K562 (cell line): ENCODE data around the gene GOSR1. TPM values are rescaled to one million over a fixed set of nuclear protein-coding genes. Genes with fewer than 3 reads are reported as not detected.

ENCODE experiments used
- ATAC-seq: fragments of 200-7000 bp; cut with Tn5 transposase; 3 replicates; pipeline ENCODE4 v1.9.1; 2020; ENCODE audit warnings: moderate library complexity
- BruUV-seq: library from RNA; stranded (reverse); fragments of 400-500 nt; replicated peaks from 2 replicates; lab custom pipeline; 2021; lab: Mats Ljungman, UMichigan
- CTCF ChIA-PET: fragments of 300-600 bp; formaldehyde crosslinking; extraction: SDS; loops from one replicate; lab custom pipeline; 2021; ENCODE audit warnings: low intra/inter-chr PET ratio; lab: Yijun Ruan, JAX
- POLR2A ChIA-PET: fragments of 300-600, 350-650 bp; sonication (Branson Sonifier 250); formaldehyde crosslinking; extraction: SDS; loops from one replicate; lab custom pipeline; 2021; ENCODE audit warnings: antibody characterized with exemption, inconsistent platforms; lab: Yijun Ruan, JAX
- DNase-seq, 4 experiments: peaks; one replicate each; pipeline versions ENCODE4 v3.0.0 to v3.0.0-alpha.2; 2011 to 2018; ENCODE audit warnings: low spot score in 3 of 4, mixed read lengths in 3 of 4; ENCODE audit errors: extremely low read depth in 1 of 4
- FAIRE-seq: peaks from 2 replicates; lab custom pipeline; 2011; peaks lifted over from hg19 to GRCh38; lab: Jason Lieb, UNC
- H2AFZ ChIP-seq: 2 replicates; pipeline ENCODE4 v1.6.0; 2011; ENCODE audit warnings: low read depth, low read length, control low read depth, inconsistent platforms
- H3K27ac ChIP-seq: fragments of 200-600 bp; 3 replicates; pipeline ENCODE4 v1.8.0; 2011; ENCODE audit warnings: low read depth, mild to moderate bottlenecking, control low read depth, inconsistent platforms, low read length, moderate library complexity, mixed read lengths; ENCODE audit errors: extremely low read depth
- H3K27me3 ChIP-seq, 2 experiments: fragments of 300-600 bp in 1 of 2; 2 replicates in 1 of 2; 3 replicates in 1 of 2; pipeline versions ENCODE4 v1.6.0 to v1.8.0; 2011; ENCODE audit warnings: inconsistent platforms in 2 of 2, low read length in 2 of 2, mild to moderate bottlenecking in 1 of 2, mixed read lengths in 1 of 2, moderate library complexity in 1 of 2; ENCODE audit not compliant: control insufficient read depth in 2 of 2, insufficient read depth in 2 of 2
- H3K36me3 ChIP-seq: fragments of 300-600 bp; 3 replicates; pipeline ENCODE4 v1.8.0; 2011; ENCODE audit warnings: mild to moderate bottlenecking, low read length, inconsistent platforms; ENCODE audit not compliant: control insufficient read depth, insufficient read depth
- H3K4me1 ChIP-seq, 2 experiments: fragments of 200-600 bp in 1 of 2; replicated peaks in 1 of 2; 2 replicates in 1 of 2; 3 replicates in 1 of 2; pipeline versions ENCODE4 v1.5.1 to v1.8.0; 2011; ENCODE audit warnings: inconsistent platforms in 2 of 2, low read length in 2 of 2, mild to moderate bottlenecking in 1 of 2, mixed read lengths in 1 of 2, moderate library complexity in 1 of 2; ENCODE audit not compliant: control insufficient read depth in 2 of 2, insufficient read depth in 2 of 2
- H3K4me2 ChIP-seq: 2 replicates; pipeline ENCODE4 v1.6.1; 2011; ENCODE audit warnings: low read length, control low read depth, inconsistent platforms, mixed read lengths; ENCODE audit not compliant: insufficient read depth
- H3K4me3 ChIP-seq: fragments of 200-600 bp; sonication (generic), shearing (Covaris generic); 2 replicates; pipeline ENCODE4 v1.5.1; 2016; ENCODE audit warnings: control low read depth, inconsistent platforms
- H3K79me2 ChIP-seq: fragments of 200-600 bp; 3 replicates; pipeline ENCODE4 v1.8.0; 2011; ENCODE audit warnings: low read length, inconsistent platforms; ENCODE audit not compliant: control insufficient read depth, insufficient read depth
- H3K9ac ChIP-seq, 2 experiments: 2 replicates each; pipeline versions ENCODE4 v1.6.0 to v1.6.1; 2011; ENCODE audit warnings: low read depth in 2 of 2, low read length in 2 of 2, control low read depth in 1 of 2, inconsistent platforms in 1 of 2, mild to moderate bottlenecking in 1 of 2, mixed read lengths in 1 of 2; ENCODE audit not compliant: insufficient read depth in 1 of 2
- H3K9me1 ChIP-seq: one replicate; pipeline ENCODE4 v1.6.0; 2011; ENCODE audit warnings: inconsistent platforms, mild to moderate bottlenecking, low read length, moderate library complexity; ENCODE audit not compliant: control insufficient read depth, insufficient read depth
- H3K9me3 ChIP-seq: replicated peaks from 2 replicates; pipeline ENCODE4 v1.5.1; 2011; ENCODE audit warnings: low read depth, low read length, inconsistent platforms; ENCODE audit not compliant: control insufficient read depth, insufficient read depth
- H4K20me1 ChIP-seq: replicated peaks from 2 replicates; pipeline ENCODE4 v1.6.1; 2011; ENCODE audit warnings: low read length, inconsistent platforms, mixed read lengths; ENCODE audit not compliant: control insufficient read depth, insufficient read depth
- CC2D1A ChIP-seq: fragments of 450-650 bp; IDR thresholded peaks from 2 replicates; pipeline ENCODE4 v1.6.1; 2017; ENCODE audit warnings: mild to moderate bottlenecking
- CCNT2 ChIP-seq: IDR thresholded peaks from 2 replicates; pipeline ENCODE4 v1.6.1; 2011; ENCODE audit warnings: borderline replicate concordance, low read depth, mild to moderate bottlenecking, moderate library complexity, mixed read lengths, low read length; ENCODE audit not compliant: insufficient read length; ENCODE audit errors: extremely low read depth
- HDAC2 ChIP-seq: fragments of 450-650 bp; IDR thresholded peaks from 2 replicates; pipeline ENCODE4 v1.6.1; 2016; ENCODE audit warnings: mild to moderate bottlenecking
- HMG20B ChIP-seq: fragments of 250-450 bp; sonication (Bioruptor Pico); IDR thresholded peaks from 2 replicates; pipeline ENCODE4 v1.5.0; 2021; ENCODE audit warnings: mild to moderate bottlenecking
- KDM5B ChIP-seq: fragments of 200-600 bp; sonication (generic); IDR thresholded peaks from 2 replicates; pipeline ENCODE4 v1.6.1; 2012; ENCODE audit warnings: low read depth, mild to moderate bottlenecking, moderate library complexity, low read length, control low read depth, inconsistent platforms; ENCODE audit not compliant: insufficient replicate concordance
- MIER1 ChIP-seq: fragments of 450-650 bp; IDR thresholded peaks from 2 replicates; pipeline ENCODE4 v1.6.1; 2016; ENCODE audit warnings: antibody characterized with exemption, mild to moderate bottlenecking, low read depth
- PHB2 ChIP-seq: fragments of 450-650 bp; IDR thresholded peaks from 2 replicates; pipeline ENCODE4 v1.6.1; 2017; ENCODE audit warnings: low read depth
- RBM14 ChIP-seq: fragments of 200-400 bp; formaldehyde crosslinking; IDR thresholded peaks from 2 replicates; pipeline ENCODE4 v1.6.1; 2018; ENCODE audit warnings: low read depth, mild to moderate bottlenecking, low read length, moderate library complexity, borderline replicate concordance; ENCODE audit not compliant: insufficient read depth
- RBM34 ChIP-seq: fragments of 200-400 bp; formaldehyde crosslinking; IDR thresholded peaks from 2 replicates; pipeline ENCODE4 v1.6.1; 2018; ENCODE audit warnings: low read length, borderline replicate concordance; ENCODE audit not compliant: insufficient read depth
- SIRT6 ChIP-seq: IDR thresholded peaks from one replicate; pipeline ENCODE4 v1.6.1; 2012; ENCODE audit warnings: low read depth, mild to moderate bottlenecking, control low read depth, inconsistent platforms, low read length, moderate library complexity
- SRSF1 ChIP-seq: fragments of 200-400 bp; formaldehyde crosslinking; IDR thresholded peaks from 2 replicates; pipeline ENCODE4 v1.6.1; 2017; ENCODE audit warnings: mild to moderate bottlenecking, low read depth, low read length, moderate library complexity
- STAT5B ChIP-seq: fragments of 250-450 bp; sonication (Bioruptor Pico); IDR thresholded peaks from 2 replicates; pipeline ENCODE4 v1.8.0; 2021; ENCODE audit warnings: mild to moderate bottlenecking, inconsistent platforms
- ZNF232 ChIP-seq: sonication (generic); formaldehyde crosslinking; IDR thresholded peaks from 2 replicates; pipeline ENCODE4 v1.8.0; 2022; ENCODE audit warnings: mild to moderate bottlenecking, missing genetic modification reagents
- ZNF507 ChIP-seq: conservative IDR thresholded peaks from 2 replicates; pipeline ENCODE4 v1.6.1; 2017; ENCODE audit warnings: missing genetic modification characterization, missing compliant biosample characterization
- ZNF561 ChIP-seq: fragments of 450-650 bp; formaldehyde crosslinking; conservative IDR thresholded peaks from 2 replicates; pipeline ENCODE4 v1.4.0; 2020; ENCODE audit warnings: mild to moderate bottlenecking, moderate library complexity
- WGBS: fragments of 100-300 bp; shearing (Covaris generic); methylation state at CpG from one replicate; pipeline ENCODE4 v1.1.6; 2016; ENCODE audit warnings: low coverage, mixed read lengths; ENCODE audit not compliant: insufficient coverage; ENCODE audit errors: missing lambda C conversion rate; 5-methylcytosine and 5-hydroxymethylcytosine counted together
- in situ Hi-C: fragments of 300-500 bp; cut with MboI; formaldehyde crosslinking; loops from 4 replicates; pipeline ENCODE4 v1.15.0; 2018; ENCODE audit warnings: inconsistent platforms, mixed read lengths
- intact Hi-C: fragments of 100-400 bp; cut with micrococcal nuclease; formaldehyde crosslinking; loops from 2 replicates; pipeline ENCODE4 v1.14.2; 2022
- polyA plus RNA-seq, 8 experiments: library from polyadenylated mRNA; depleted of rRNA in 4 of 8; stranded (reverse) in 5 of 8; unstranded in 3 of 8; fragments of >200 nt; fragmentation: Nextera tagmentation in 2 of 8; fragmentation: Illumina TruSeq in 1 of 8; extraction: Ambion mirVana in 2 of 8; extraction: Trizol in 1 of 8; gene quantifications; 2 replicates each; pipeline versions ENCODE4 v1.2.1 to v1.2.3, GENCODE V29; 2011 to 2014; ENCODE audit warnings: inconsistent platforms in 1 of 8, missing spikeins in 1 of 8
- total RNA-seq, 7 experiments: library from RNA; depleted of rRNA in 6 of 7; stranded (reverse); fragments of >200 nt in 6 of 7; fragmentation: Illumina TruSeq in 2 of 7; extraction: Trizol in 2 of 7; gene quantifications; 2 replicates each; pipeline versions ENCODE4 v1.2.1 to v1.2.3, GENCODE V29; 2011 to 2021; ENCODE audit warnings: low replicate concordance in 1 of 7
- TF ChIP-seq, protein P1 (sequence below), 2 experiments: fragments of 450-650 bp in 1 of 2; sonication (generic) in 1 of 2; formaldehyde crosslinking; conservative IDR thresholded peaks; 2 replicates each; pipeline versions ENCODE4 v1.4.0 to v1.8.1; 2020 to 2022; ENCODE audit warnings: mild to moderate bottlenecking in 1 of 2, missing genetic modification reagents in 1 of 2
- TF ChIP-seq, protein P2 (sequence below): sonication (generic); formaldehyde crosslinking; IDR thresholded peaks from 2 replicates; pipeline ENCODE4 v1.5.0; 2020; ENCODE audit warnings: missing genetic modification reagents

Gene GOSR1
- total and polyA plus RNA-seq, 9 of the 15 experiments (the other 6 are each of a cell fraction or from before 2014, with no cell fraction given), result 17.6 to 95.5 (median 33.3) TPM

- ChIA-PET CTCF (no interaction called here), POLR2A (interaction anchor here (0.6 kb wide), 1 partner anchor 10 kb away, joined by 3 read pairs; no protein-coding TSS in a partner anchor)
- H4K20me1 ChIP-seq, result peaks cover 16% of the 10 kb centered on the region; the same call in 1 of the 2 replicates
- BruUV-seq, result no TSS peak
- no peaks in the 10 kb centered on the region for H3K9me1 ChIP-seq
- H3K4me3 ChIP-seq, result no peak overlapping the region
- H3K27ac ChIP-seq, result no peak overlapping the region
- intact Hi-C loops (no loop called here), in situ Hi-C loops (loop anchor here (5.0 kb wide), 1 partner anchor 160 kb away; no protein-coding TSS in a partner anchor)
- H3K4me1 ChIP-seq, result peaks cover 15 to 23% of the 10 kb centered on the region in 2 experiments
- H2AFZ ChIP-seq, result no peak overlapping the region
- no peaks in the 10 kb centered on the region for H3K36me3 ChIP-seq
- FAIRE-seq, result no peak
- H3K9ac ChIP-seq, result no peak overlapping the region
- H3K79me2 ChIP-seq, result no peaks in the 10 kb centered on the region
- no peak for ATAC-seq
- peaks cover 26 to 62% of the 10 kb centered on the region in 2 experiments for H3K27me3 ChIP-seq
- no peak overlapping the region for H3K4me2 ChIP-seq
- no peaks in the 10 kb centered on the region for H3K9me3 ChIP-seq
- WGBS, result 31% methylated on average over 9 of the region's 9 CpGs
- no peak for DNase-seq
- TF ChIP-seq CCNT2 (no peak), ZNF561 (no peak), STAT5B (CRISPR knock-in tag) (no peak), MIER1 (no peak), SRSF1 (no peak), ZNF507 (no peak), ZNF232 (no peak), RBM14 (no peak), HDAC2 (no peak), CC2D1A (no peak), SIRT6 (no peak), HMG20B (CRISPR knock-in tag) (no peak), PHB2 (no peak), KDM5B (no peak), RBM34 (no peak)
- TF ChIP-seq, protein P1, sequence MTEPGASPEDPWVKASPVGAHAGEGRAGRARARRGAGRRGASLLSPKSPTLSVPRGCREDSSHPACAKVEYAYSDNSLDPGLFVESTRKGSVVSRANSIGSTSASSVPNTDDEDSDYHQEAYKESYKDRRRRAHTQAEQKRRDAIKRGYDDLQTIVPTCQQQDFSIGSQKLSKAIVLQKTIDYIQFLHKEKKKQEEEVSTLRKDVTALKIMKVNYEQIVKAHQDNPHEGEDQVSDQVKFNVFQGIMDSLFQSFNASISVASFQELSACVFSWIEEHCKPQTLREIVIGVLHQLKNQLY (CRISPR knock-in tag; conservative IDR thresholded peaks at IDR 0.05), result no peak
- TF ChIP-seq, protein P2, sequence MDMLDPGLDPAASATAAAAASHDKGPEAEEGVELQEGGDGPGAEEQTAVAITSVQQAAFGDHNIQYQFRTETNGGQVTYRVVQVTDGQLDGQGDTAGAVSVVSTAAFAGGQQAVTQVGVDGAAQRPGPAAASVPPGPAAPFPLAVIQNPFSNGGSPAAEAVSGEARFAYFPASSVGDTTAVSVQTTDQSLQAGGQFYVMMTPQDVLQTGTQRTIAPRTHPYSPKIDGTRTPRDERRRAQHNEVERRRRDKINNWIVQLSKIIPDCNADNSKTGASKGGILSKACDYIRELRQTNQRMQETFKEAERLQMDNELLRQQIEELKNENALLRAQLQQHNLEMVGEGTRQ (CRISPR knock-in tag), result no peak
Observed at GRCh38 chr17:30551996-30552339, 74.8 kb downstream of the GOSR1 start.
